Stimulated activated CD8-positive, alpha-beta memory T cell treated with anti-CD3 and anti-CD28 coated beads, Interleukin-12 subunit alpha, Interleukin-12 subunit beta, amount 100 ng/mL, for 24 hours (primary cell): ENCODE measurements around the gene GJC2.

Source experiments
- DNase-seq: peaks from one replicate; pipeline ENCODE4 v3.0.0-alpha.2; 2020; ENCODE audit errors: extremely low read depth

The GJC2 gene

DNA sequence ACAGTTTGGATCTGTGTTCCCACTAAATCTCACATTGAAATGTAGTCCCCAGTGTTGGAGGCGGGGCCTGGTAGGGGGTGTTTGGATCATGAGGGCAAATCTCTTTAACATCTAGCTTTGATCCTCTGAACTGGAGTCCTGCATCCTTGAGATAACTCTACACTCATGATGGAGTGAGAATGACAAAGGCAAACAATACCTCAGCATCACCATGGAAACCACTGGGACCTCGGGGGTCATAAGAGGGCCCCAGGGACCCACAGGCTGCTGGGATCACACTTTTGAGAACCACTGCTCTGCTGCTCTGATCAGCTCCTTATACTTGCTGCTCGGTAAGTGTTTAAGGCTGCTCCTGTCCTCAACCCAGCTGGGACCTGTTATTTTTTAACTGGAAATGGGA is 44.7 kb downstream of the GJC2 start:
- DNase-seq = no peak

DNA sequence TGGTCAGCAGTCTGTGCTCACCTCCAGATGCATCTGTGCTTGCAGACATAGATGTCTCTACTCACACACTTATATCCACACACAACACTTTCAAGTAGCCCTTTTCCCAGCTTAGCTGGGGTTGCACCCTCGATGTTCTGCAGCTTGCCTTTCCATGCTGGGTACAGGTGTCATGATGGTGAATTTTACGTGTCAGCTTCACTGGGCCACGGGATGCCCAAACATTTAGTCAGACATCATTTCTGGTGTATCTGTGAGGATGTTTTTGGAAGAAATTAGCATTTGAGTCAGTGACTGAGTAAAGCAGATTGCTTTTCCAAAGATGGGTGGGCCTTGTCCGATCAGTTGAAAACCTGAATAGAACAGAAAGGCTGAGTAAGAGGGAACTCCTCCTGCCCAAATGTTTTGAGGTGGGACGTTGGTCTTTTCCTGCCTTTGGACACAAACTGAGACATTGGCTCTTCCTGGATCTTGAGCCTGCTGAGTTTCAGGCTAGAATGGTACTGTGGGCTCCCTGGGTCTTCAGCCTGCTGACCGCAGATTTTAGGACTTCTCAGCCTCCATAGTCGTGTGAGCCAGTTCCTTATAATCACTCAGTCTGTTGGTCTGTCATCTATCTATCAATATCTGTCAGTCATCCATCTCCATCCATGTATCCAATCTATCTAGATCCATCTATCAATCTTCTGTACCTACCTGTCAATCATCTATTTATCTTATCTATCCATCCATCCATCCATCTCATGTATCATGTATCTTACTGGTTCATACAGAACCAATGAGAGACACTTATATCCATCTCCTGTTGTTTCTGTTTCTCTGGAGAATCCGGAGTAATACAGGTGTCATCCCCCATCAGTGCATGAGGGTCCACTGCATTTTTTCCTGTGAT is 45.4 kb downstream of the GJC2 start:
- no peak for DNase-seq

DNA sequence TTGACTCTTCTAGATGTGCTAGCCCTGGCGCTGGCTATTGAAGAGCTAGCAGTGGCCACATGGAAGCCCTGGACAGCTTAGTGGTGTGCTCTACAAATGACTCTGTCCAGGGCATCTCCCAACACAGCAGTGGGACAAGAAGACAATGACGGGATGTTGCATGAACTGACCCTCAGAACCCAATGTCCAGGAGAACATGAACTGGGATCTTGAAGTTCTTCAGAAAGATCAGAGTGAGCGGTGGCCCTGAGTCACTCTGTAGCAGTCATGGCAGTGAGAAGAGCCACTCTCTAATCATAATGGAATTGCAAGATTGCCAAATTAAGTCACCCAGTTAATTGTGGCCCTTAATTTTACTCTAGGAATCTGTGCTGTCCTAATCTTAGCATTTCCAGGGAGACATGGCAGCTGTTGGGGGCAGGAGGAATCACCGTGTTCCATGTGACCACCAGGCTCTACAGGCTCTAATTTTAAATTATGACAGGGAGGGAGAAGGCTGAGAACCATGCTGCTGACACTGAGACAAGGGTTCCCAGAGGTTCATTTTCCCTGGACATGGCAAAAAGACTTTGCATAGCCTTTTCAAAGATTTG is 47.9 kb downstream of the GJC2 start:
- DNase-seq = no peak

DNA sequence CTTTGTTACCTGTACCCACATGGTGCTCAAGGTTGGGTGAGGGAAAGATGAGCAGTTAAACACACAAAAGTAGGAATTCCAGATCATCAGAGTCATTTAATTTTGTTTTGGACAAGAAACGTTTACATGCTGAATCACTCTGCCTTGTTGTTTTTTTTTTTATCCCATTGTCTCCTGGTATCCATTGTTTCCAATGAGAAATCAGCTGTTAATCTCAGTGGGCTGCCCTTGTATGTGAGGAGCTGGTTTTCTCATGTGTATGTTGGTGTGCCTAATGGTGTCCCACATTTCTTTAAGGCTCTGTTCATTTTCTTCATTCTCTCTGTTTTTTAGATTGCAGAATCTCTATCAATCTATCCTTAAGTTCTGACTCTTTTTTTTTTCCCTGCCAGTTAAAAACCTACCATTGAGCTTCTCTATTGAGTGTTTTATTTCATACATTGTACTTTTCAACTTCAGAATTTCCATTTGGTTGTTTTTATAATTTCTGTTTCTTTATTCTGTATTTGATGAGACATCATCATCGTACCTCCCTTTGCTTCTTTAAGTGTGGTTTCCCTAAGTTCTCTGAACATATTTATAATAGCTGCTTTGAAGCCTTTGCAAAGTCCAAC is 49.4 kb downstream of the GJC2 start:
- DNase-seq = no peak

DNA sequence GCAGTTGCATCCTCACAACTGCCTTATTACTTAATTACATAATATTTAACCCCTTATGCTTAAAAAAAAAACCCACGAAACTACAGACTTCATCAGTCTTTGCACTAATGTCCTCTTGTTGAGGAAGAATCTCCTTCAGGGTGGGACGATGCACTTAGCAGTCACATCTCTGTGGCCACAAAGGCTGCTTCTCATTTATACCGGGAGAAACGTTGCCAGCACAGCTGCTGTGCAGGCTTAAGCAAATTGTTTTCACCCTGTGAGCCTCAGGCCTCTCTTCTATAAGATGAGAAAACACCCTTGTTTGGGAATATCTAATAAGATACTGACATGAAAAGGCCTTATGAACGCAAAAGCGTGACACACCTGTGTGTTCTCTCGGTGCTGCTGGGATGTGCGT is 55.2 kb downstream of the GJC2 start:
- no peak for DNase-seq

DNA sequence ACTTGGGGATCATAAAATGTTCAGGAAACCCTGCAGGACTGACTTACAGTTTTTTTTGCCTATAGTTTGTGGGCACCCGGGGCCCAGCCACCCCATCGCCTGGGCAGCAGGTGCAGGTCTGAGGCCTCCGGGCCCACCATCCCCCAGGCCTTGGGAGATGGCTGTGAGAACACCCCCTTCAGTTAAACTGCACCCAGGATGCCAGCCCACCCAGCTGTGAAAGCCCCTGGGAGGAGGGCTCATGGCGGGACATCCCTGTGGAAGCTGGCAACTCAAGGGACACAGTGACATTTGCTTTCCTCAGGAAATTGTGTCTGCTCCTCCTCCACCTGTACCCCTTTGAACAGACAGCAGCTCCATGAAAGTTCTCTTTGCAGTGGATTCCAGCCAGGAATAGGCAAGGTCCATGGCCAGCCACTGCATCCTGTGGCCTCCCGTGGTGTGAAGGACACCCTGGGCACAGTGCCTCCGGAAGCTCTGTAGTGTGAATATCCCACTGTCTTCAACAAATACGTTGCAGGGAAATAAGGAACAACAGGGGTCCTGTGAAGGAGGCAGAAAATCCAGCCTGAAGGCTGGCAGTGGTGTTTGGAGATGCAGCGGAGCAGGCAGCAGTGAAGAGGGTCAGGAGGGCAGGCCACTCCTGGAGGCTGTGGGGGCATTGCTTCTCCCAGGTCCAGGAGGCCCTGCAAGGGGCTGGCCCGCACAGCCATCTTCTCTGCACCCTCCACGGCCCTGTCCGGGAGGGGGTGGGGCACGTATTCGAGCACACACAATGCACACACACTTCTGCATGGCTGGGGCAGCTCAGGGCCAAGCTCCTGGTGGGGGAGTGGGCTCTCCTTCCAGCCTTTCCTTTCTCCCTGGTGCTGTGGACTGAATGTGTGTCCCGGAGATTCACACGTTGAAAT is 56.1 kb downstream of the GJC2 start:
- DNase-seq = no peak

DNA sequence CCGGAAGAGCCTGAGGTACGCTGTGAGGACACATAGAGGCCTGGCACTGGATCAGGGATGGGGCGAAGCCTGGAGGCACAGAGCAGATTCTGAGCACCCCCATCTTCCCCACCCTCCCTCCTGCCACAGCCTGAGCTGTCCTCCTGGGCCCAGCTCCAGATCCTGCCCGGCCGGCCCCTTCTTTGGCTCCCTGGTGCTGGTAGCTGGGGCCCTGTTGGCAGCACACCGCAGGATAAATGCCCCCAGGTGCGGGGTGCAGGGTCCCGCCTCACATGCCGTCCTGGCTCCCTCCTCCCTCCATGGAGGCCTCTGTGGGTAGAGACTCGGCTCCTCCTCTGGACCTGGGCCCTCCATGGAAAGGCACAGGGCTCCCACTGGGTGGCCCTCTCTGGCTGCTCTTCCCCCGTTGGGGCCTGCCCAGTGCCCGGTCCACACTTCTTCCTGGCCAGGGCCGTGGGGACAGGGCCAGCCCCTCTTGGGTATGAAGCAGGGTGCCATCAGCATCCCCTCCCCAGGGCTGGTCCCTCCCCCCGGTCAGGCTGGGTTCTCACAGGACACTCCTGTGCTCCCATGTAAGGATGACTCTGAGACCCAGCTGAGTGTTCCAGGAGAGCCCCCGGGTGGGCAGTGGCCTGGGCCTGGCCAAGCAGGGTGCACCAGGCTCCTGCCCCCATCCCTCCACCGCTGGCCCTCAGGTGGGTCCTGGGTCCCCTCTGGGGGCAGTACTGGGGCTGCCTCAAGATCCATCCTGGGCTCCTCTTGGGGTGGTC is 57.0 kb downstream of the GJC2 start:
- DNase-seq = no peak

DNA sequence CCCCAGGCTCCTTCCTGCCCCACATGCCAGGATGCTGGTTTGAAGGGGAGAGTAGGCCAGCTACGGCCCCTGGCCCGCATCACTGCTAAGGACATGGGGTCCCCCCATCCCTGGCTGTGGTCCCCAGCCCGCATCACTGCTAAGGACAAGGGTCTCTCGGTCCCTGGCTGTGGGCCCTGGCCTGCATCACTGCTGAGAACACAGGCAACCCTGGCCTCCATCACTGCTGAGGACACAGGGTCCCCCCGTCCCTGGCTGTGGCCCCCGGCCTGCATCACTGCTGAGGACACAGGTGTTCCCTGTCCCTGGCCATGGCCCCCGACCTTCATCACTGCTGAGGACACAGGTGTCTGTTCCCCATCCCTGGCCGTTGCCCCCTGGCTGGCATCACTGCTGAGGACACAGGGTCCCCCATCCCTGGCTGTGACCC is 57.7 kb downstream of the GJC2 start:
- no peak for DNase-seq

DNA sequence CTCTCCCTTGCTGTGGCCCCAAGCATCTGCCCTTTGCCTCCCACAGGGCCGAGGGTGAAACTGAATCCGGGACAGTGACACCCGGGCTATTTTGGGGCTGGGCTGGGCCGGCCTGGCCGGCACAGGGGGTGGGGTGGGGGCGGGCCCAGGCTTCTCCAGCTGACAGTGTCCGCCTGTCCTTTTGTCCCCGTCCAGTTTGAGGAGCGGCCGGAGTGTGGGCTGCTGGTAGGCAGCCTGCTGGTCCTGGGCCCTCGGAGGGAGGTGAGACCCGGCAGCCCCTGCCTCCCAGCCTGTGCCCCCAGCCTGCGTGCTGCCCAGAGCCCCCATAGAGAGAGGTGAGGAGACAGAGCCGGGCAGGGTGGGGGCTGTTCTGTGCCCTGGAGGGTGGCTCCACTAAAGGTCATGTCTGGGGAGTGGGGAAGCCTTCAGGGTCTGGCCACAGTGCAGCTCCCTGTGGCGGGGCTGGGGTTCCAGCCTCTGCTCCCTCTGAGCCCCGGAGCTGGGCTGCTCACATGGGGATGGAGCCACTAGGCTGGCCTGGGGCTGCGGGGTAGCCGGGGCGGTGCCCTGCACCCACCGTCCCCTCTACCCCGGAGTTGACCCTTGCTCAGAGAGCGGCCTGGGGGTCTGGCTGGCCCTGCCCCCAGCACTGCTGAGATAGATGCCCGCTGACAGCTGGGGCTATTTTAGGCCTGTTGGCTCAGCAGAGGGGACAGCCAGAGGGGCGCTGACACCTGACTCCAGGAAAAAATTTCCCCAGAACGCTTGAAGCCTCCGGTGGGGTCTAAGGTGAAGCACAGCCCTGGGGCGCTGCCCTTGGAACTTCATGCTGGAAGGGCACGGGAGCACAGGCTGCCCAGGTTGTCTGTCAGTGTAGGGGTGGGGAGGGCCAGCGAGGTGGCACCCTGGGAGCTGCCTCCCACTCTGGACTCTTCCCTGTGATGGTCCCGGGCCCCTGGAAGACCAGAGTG is 58.4 kb downstream of the GJC2 start, which contains the start of gene OBSCN:
Gene OBSCN, plus strand, starts transcription at position 194 of the 971 bp plus-strand sequence. CDS start 3,740 bp downstream, outside the sequence.
- no peak for DNase-seq

DNA sequence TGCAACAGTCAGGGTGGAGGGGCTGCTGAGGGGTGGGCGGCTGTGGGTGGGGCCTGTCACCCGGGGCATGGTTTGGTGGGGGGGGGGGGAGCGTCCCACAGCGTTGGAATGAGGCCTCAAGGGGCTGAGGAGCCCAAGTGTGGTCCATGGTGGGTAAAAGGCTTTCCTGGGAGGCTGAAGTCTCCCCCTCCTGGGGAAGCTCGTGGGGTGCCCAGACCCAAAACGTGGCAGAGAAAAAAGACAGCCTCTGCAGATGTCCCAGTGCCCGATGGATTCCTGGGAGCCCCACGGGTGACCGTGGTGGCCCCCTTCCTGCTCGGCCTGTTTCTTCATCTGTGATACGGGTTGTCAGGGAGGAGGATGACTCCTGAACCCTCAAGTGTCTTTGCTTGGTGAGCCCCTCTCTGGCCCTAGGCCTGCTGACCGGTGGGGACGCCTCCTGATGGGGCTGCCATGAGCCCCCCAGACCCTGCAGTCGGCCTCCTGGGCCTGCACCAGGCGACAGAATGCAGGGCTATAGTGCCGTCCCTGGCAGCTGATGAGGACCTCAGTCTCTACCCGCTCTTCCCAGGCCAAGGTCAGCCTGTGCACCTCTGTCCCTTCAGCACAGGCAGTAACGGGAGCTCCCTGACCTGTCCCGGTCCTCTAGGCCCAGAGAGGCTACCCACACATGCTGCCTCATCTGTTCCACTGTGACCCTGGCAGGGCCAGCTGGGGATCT is 59.3 kb downstream of the GJC2 start:
- no peak for DNase-seq
